K562 (cell line): ENCODE results near the gene BRAF. TPM values are rescaled to one million over a fixed set of nuclear protein-coding genes. Genes with fewer than 3 reads are reported as not detected.

Source experiments
- SAFB ChIP-seq: fragments of 200-400 bp; formaldehyde crosslinking; IDR thresholded peaks from 2 replicates; pipeline ENCODE4 v1.6.1; 2017; ENCODE audit warnings: low read depth, low read length, borderline replicate concordance
- TEAD4 ChIP-seq, 2 experiments: sonication (generic) in 1 of 2; formaldehyde crosslinking in 1 of 2; IDR thresholded peaks; 2 replicates each; pipeline versions ENCODE4 v1.6.1 to v1.8.0; 2012 to 2022; ENCODE audit warnings: borderline replicate concordance in 1 of 2, inconsistent platforms in 1 of 2, low read length in 1 of 2, mild to moderate bottlenecking in 1 of 2, missing genetic modification reagents in 1 of 2
- ZNF589 ChIP-seq: fragments of 200-800 bp; sonication (Bioruptor generic); IDR thresholded peaks from 2 replicates; pipeline ENCODE4 v1.6.1; 2016; ENCODE audit warnings: low read depth, missing genetic modification characterization, missing compliant biosample characterization
- polyA plus RNA-seq, 8 experiments: library from polyadenylated mRNA; depleted of rRNA in 4 of 8; stranded (reverse) in 5 of 8; unstranded in 3 of 8; fragments of >200 nt; fragmentation: Nextera tagmentation in 2 of 8; fragmentation: Illumina TruSeq in 1 of 8; extraction: Ambion mirVana in 2 of 8; extraction: Trizol in 1 of 8; gene quantifications; 2 replicates each; pipeline versions ENCODE4 v1.2.1 to v1.2.3, GENCODE V29; 2011 to 2014; ENCODE audit warnings: inconsistent platforms in 1 of 8, missing spikeins in 1 of 8
- total RNA-seq, 7 experiments: library from RNA; depleted of rRNA in 6 of 7; stranded (reverse); fragments of >200 nt in 6 of 7; fragmentation: Illumina TruSeq in 2 of 7; extraction: Trizol in 2 of 7; gene quantifications; 2 replicates each; pipeline versions ENCODE4 v1.2.1 to v1.2.3, GENCODE V29; 2011 to 2021; ENCODE audit warnings: low replicate concordance in 1 of 7
- TF ChIP-seq, protein P1 (sequence below): sonication (generic); formaldehyde crosslinking; IDR thresholded peaks from 2 replicates; pipeline ENCODE4 v1.8.0; 2023; ENCODE audit warnings: missing genetic modification reagents, mild to moderate bottlenecking, borderline replicate concordance
- TF ChIP-seq, protein P2 (sequence below): sonication (generic); formaldehyde crosslinking; IDR thresholded peaks from 2 replicates; pipeline ENCODE4 v1.8.0; 2023; ENCODE audit warnings: mild to moderate bottlenecking, missing genetic modification reagents

The BRAF gene
- total and polyA plus RNA-seq, 9 of the 15 experiments (the other 6 are each of a cell fraction or from before 2014, with no cell fraction given), result 3.6 to 38.3 (median 21.9) TPM

DNA sequence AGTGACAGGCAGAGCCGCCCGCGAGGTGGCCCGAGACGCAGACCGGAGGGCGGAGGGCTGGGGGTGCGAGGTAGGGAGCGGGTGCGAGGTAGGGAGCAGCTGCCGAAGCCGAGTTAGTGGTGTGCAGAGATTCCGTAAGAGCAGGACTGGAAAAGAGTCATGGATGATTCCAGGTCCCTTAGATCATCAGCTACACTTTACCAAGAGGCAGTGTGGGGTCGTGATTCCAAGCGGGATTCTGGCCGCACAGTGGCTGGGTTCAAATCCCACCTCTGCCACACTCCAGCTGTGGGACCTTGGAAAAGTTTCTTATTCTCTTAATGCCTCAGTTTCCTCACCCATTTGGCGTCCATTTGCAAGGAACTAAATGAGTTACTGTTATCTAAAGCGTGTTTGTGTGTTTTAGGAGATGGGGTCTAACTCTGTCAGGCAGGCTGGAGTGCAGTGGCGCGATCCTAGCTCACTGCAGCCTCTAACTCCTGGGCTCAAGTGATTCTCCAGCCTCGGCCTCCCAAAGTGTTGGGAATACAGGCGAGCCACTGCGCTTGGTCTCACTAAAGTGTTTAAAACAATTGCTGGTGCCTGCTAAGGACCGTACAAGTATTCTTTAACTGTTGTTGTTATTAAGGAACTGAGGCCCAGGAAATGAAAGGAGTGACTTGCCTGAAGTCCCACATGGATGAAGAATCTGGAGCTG lies 227.1 kb downstream of the BRAF start (continued):
- TF ChIP-seq, protein P1, sequence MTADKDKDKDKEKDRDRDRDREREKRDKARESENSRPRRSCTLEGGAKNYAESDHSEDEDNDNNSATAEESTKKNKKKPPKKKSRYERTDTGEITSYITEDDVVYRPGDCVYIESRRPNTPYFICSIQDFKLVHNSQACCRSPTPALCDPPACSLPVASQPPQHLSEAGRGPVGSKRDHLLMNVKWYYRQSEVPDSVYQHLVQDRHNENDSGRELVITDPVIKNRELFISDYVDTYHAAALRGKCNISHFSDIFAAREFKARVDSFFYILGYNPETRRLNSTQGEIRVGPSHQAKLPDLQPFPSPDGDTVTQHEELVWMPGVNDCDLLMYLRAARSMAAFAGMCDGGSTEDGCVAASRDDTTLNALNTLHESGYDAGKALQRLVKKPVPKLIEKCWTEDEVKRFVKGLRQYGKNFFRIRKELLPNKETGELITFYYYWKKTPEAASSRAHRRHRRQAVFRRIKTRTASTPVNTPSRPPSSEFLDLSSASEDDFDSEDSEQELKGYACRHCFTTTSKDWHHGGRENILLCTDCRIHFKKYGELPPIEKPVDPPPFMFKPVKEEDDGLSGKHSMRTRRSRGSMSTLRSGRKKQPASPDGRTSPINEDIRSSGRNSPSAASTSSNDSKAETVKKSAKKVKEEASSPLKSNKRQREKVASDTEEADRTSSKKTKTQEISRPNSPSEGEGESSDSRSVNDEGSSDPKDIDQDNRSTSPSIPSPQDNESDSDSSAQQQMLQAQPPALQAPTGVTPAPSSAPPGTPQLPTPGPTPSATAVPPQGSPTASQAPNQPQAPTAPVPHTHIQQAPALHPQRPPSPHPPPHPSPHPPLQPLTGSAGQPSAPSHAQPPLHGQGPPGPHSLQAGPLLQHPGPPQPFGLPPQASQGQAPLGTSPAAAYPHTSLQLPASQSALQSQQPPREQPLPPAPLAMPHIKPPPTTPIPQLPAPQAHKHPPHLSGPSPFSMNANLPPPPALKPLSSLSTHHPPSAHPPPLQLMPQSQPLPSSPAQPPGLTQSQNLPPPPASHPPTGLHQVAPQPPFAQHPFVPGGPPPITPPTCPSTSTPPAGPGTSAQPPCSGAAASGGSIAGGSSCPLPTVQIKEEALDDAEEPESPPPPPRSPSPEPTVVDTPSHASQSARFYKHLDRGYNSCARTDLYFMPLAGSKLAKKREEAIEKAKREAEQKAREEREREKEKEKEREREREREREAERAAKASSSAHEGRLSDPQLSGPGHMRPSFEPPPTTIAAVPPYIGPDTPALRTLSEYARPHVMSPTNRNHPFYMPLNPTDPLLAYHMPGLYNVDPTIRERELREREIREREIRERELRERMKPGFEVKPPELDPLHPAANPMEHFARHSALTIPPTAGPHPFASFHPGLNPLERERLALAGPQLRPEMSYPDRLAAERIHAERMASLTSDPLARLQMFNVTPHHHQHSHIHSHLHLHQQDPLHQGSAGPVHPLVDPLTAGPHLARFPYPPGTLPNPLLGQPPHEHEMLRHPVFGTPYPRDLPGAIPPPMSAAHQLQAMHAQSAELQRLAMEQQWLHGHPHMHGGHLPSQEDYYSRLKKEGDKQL (CRISPR knock-in tag), result 0 out of 2 replicates have a peak, but pooled peaks have one; percentile 37
- 0 out of 2 replicates have a peak, but pooled peaks have one; percentile 64 for TF ChIP-seq ZNF589 (CRISPR knock-in tag)
- TF ChIP-seq SAFB, result no peak
- TF ChIP-seq, protein P2, sequence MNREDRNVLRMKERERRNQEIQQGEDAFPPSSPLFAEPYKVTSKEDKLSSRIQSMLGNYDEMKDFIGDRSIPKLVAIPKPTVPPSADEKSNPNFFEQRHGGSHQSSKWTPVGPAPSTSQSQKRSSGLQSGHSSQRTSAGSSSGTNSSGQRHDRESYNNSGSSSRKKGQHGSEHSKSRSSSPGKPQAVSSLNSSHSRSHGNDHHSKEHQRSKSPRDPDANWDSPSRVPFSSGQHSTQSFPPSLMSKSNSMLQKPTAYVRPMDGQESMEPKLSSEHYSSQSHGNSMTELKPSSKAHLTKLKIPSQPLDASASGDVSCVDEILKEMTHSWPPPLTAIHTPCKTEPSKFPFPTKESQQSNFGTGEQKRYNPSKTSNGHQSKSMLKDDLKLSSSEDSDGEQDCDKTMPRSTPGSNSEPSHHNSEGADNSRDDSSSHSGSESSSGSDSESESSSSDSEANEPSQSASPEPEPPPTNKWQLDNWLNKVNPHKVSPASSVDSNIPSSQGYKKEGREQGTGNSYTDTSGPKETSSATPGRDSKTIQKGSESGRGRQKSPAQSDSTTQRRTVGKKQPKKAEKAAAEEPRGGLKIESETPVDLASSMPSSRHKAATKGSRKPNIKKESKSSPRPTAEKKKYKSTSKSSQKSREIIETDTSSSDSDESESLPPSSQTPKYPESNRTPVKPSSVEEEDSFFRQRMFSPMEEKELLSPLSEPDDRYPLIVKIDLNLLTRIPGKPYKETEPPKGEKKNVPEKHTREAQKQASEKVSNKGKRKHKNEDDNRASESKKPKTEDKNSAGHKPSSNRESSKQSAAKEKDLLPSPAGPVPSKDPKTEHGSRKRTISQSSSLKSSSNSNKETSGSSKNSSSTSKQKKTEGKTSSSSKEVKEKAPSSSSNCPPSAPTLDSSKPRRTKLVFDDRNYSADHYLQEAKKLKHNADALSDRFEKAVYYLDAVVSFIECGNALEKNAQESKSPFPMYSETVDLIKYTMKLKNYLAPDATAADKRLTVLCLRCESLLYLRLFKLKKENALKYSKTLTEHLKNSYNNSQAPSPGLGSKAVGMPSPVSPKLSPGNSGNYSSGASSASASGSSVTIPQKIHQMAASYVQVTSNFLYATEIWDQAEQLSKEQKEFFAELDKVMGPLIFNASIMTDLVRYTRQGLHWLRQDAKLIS, result peak; percentile 22; the same call in 1 of the 2 replicates
- 0 out of 2 replicates have a peak, but pooled peaks have one; percentile 1 for TF ChIP-seq TEAD4 (IDR thresholded peaks at IDR 0.05; ENCODE audit: low read length)
- no peak for TF ChIP-seq TEAD4 (CRISPR knock-in tag; IDR thresholded peaks at IDR 0.05; ENCODE audit: borderline replicate concordance)
